ENCODE measurements around the gene FAM120A.

GRCh38 chr9:93437996-93438395 lies 13.5 kb upstream of the FAM120A start:
- no peak for TF ChIP-seq EP300 (IDR thresholded peaks at IDR 0.05)
- TF ChIP-seq CTCF (IDR thresholded peaks at IDR 0.05) = no peak
